ENCODE data around the gene RNF26. TPM values are rescaled to one million over a fixed set of nuclear protein-coding genes. Genes with fewer than 3 reads are reported as not detected.

RNF26 gene
- total RNA-seq, 1 donor from 2014 or later, result 19.4 TPM

DNA sequence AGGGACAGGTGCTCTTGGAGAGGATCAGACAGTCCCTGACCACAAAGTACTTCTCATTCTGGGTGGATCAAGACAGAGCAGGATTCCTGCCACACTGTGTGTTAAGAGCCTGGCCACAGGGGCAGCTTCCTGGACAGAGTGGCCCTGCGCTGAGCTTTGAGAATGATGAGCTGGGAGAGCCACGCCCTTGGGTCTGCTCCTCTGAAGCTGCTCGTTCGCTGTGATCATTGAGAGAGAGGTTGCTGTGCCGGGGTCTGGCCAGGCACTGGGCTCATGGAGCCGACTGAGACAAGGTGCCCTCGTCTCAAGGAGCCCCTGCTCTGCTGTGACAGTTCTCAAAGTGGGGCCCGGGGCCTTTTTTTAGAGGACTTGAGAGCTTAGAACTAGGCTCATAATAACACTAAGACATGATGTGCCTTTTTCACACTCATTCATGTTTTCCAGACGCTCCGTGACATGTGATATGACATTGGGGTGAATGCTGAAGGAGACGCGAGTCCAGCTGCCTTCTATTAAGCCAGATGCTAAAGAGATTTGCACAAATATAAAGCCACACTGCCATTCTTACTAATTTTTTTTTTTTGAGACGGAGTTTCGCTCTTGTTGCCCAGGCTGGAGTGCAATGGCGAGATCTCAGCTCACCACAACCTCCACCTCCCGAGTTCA lies 13.7 kb downstream of the RNF26 start:
- no peak for DNase-seq (ENCODE audit: extremely low read depth, low read depth, low spot score)

DNA sequence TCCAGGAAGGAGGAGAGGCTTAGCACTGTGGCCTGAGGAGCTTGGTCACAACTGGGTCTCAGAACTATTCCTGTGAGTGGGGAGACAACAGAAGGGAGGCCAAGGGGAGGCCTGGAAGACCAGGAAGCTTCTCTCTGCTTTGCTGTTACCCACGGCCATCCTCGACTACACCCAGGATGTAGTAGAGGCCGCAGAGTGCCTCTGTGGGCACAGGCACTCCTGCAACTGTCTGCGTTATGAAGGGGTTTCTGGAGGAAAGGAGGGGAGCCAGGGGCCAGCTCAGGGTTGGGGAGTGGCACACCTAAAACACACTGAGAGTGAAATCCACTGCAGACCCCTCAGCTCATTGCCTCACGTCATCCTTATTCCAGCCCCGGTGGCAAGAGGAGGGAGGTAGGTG lies 16.0 kb downstream of the RNF26 start:
- DNase-seq (ENCODE audit: extremely low read depth, low read depth, low spot score), result no peak

DNA sequence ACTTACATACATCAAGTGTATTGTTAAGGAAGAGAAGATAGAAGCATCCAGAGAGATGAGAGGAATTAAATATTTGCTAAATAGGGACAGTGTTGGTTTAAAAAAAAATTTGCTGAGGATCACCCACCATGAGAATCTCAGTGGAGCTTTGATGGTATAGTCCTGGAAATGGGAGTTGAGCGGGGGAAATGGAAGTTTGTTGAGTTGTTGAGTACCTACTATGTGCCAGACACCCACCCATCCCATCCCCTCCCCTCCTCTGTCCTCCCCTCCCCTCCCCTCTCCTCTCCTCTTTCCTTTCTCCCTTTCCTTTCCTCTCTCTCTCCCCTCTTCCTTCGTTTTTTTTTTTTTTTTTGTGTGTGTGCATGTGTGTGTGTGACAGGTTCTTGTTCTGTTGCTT lies 16.9 kb downstream of the RNF26 start:
- DNase-seq (ENCODE audit: extremely low read depth, low read depth, low spot score), result no peak

DNA sequence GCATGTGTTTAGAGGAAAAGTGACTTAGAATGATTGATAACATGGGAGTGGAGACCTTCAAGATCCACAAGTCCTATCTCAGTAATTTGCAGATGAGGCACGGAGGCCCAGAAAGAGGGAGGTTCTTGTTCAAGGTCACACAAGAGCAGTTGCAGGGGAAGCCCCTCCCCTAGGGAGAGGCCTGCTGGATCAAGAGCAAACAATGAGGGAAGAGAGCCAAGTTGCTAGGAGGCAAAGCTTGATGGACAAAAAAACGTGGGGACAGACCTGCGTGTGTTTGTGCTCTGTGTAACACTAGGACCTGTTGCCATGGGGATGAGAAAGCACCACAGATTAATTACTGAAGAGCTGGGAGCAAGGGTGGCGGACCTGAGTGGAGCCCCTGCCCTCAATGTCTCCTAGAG lies 18.5 kb downstream of the RNF26 start:
- no peak for DNase-seq (ENCODE audit: extremely low read depth, low read depth, low spot score)

DNA sequence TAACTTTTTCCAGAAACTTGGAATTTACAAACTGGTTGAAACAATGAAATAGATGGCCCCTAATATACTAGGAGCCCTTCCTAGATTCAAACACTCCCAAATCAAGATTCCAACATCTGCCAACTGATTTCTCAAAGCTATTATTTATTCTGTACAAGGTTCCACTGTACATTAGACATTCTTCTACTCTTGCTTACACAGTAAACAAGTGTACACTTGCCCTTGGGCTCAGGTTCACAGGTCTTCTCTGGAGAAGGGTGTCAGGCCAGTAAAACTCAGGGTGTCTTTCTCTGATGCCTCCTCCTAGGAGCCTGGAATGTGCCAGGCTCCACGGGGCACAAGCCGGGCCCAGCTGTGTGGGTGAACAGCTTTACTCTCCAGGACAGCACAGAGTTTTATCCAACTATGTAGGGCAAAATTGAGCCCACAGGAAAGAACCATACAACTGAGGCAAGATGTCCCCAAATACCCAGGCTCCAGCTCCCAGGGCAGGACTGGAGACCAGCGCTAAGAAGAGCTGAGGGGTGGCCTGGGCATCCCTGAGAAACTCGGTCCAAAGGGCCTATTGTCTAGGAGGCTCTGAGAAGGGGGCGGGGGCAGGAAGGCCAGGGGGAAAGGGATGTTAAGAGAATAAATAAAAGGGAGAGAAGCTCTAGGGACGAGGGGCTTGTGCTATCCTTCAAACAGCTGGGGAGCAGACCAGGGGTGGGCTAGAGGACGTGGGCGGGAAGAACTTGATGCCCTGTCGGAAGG lies 20.9 kb downstream of the RNF26 start:
- DNase-seq (ENCODE audit: extremely low read depth, low read depth, low spot score), result no peak

DNA sequence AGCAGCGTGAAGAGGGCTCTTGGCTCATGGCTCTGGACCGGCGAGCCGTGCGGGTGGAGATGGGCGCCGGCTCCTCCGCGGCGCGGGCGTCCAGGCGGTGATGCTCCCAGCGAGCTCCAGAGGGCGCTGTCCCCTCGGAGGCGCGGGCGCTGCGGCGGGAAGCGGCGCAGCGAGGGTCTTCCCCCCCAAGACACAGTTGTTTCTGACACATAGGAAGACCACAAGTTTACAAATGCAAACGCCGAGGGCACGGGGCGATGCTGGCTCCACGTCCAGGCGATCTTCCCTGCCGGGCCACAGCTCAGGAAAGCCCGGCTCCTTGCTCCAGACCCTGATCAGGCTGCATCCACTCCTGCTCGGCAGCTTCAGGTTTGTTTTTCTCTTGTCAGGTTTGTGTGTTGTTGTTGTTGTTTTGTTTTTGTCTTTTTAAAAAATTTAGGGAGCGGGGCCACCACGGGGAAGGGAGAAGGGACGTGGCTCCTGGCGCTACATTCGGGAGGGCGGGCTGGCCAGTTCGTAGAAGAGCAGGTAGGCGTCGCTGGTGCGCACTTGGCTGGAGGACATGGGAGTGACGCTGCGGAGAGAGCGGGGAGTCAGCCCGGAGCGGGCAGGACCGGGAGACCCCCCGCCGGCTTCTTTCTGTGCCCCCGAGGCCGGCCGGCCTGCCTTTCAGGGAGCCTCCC lies 22.2 kb downstream of the RNF26 start:
- DNase-seq (ENCODE audit: extremely low read depth, low read depth, low spot score), result no peak

DNA sequence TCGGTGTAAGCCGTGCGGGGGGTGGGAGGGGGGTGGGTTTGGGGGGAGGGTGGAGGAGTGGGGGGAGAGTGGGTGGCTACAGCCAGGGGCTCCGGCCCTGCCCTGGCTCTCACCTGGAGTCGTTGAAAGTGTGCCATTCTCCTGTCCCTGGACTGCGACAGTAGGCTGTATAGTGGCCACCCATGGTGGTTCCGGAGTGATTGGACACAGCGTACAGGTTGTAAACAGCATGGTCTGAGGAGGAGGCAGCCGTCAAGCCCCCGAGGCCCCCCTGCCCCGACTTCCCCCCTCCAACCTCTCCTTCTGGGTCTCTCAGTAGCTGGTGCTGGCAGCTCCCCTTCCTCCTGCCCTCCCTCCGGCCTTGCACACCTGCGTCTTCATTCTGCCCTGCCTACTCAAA lies 22.7 kb downstream of the RNF26 start:
- DNase-seq (ENCODE audit: extremely low read depth, low read depth, low spot score), result no peak

DNA sequence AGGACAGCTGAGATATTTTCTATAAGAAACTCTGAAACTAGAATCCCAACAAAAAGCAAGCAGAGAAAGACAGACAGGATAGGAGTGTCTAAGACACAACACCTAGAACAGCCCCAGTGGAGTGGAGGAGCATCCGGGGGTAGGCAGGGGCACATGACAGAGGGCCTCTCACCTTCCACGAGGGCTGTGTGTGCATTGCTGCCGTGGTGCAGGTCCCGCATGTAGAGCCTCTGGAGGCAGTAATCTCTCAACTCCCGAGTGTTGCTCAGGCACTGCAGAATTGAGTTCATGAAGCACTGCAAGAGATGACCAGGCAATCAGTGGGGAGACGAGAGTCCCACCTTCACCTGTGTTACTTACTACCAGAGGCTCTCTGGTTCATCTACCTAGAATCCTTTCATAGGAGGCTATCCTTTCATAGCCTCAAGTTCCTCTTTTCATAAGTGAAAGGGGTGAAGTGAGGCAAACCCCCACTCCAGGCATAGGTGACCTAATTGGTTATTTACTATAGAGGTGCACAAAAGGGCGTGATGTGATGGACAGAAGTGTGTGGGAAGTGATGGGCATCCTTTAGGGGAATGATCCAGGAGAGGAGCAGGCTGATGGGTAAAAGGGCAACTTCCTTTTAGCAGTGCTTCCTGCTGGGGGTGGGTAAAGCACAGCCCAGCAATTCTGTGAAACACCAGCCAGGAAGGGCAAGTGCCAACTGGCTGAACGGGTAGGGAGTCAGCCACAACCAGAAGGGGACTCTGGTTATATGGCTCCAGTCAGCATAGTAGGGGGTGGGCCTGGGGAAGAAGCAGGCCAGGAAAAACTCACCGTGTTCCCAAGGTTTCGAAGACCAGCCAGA lies 25.3 kb downstream of the RNF26 start:
- DNase-seq (ENCODE audit: extremely low read depth, low read depth, low spot score), result no peak

DNA sequence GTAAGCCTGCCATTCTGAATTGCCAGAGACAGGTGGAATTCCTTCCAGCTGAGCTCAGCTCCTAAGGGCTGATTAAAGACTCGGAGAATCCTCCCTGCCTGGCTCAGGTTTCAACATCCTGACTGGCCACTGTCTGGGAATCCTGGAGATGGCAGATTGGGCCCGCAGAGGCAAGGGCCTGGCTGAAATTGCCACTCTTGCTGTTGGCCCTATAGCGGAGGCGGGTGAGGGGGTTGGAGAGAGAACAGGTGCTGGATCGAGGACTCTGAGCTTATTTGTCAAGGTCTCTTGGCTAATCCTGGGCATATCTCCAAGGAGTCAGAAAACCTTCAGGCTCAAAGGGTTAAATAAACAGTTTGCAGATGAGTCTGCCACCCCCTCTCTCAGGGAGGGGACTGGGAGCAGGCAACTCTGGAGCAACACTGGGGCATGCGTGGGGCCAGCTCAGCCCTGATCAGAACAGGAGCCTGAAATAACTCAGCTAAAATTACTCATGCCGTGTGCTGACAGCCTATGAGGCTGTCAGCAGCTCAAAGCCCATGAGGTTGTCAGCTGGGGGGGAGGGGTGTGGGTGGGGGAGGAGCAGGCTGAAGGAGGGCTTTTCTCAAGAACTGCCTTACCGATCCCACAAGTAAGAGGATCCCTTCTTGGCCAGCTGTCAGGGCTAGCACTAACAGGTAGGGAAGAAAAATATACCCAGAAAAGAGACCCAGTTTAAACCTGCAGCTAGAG lies 26.9 kb downstream of the RNF26 start:
- no peak for DNase-seq (ENCODE audit: extremely low read depth, low read depth, low spot score)

DNA sequence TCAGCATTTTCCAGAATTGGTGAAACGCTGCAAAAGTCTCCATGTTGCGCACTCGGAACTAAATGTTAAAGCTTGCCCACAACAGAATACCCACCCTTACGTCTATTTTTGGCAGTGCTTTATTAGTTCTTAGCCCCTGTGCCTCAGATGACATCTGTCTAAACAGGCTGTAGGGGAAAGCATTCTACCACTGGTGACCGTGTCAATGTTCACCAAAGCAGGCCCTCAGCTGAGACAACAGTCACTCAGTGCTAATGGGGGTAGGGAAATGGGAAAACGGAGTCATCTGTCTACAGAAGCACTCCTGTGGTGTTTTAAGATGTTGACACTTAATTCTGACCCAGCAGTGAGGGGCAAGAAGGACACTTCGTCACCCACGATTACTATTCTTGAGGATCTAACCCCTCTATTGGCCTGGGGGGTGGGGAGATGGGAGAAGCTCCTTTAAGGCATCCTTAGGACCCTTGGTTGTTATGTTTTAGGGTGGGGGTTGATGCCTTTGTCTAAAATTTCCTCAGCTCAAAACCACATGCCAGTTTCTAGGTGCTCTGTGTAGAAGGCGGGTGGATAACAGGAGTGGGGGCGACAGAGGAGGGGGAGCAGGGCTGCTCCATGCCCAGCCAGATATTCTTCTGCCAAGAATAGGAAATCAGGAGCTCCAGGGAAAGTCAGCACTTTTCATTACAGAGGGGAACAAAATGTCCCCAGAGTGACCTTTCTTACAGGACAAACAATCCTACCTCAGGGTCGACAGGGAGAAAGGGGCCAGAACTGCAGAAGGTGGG lies 27.8 kb downstream of the RNF26 start:
- DNase-seq (ENCODE audit: extremely low read depth, low read depth, low spot score), result no peak

DNA sequence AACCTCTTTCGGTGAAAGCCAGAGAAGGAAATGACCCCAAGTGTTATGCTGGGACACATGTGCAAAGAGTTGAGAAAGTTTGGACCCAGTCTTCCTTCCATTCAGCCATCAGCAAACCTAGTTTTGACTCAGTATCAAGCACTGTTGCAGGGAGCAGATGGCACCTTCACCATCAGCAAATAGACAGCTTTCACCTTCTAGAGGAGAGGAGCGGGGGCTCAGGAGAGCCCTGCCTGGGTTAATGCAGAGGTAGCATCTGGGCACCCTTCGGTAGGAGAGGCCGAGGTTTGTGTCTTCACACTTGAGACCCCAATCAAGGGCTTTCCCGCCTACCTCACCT lies 28.4 kb downstream of the RNF26 start:
- DNase-seq (ENCODE audit: extremely low read depth, low read depth, low spot score), result no peak

DNA sequence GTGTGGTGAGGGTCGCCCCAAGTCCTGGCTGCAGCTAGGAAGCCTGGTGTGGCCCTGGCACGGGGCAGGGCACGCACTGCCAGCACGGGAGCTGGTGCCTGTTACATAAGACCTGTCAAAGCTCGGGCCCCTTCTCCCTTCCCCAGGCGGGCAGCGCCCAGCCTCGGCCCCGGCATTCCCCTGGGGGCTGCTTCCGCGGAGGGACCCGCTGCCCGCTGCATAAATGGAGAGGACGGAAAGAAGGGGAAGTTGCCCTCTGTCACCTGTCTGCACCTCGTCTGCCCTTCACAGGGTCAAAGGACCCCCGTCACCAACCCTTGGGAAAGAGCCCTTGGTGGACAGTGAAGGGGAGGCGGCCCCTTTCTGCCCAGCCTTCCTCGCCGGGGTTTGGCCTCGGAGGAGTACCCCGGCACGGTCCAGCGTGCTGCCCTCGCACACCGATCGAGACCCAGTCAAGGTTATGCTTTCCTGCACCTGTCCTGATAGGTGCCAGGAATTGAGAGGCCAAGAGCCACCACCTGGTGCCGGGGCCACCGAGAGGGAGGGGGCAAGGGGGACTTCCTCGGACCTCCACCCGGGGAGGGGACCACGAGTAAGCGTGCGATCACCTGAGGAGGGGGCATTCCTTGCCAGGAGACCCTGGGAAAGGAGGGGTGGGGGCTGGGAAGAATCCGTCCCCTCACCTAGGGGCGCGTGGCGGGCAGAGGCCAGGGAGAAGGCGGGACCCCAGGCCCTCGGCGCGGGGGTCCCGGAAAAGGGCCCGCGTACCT lies 28.9 kb downstream of the RNF26 start:
- no peak for DNase-seq (ENCODE audit: extremely low read depth, low read depth, low spot score)

DNA sequence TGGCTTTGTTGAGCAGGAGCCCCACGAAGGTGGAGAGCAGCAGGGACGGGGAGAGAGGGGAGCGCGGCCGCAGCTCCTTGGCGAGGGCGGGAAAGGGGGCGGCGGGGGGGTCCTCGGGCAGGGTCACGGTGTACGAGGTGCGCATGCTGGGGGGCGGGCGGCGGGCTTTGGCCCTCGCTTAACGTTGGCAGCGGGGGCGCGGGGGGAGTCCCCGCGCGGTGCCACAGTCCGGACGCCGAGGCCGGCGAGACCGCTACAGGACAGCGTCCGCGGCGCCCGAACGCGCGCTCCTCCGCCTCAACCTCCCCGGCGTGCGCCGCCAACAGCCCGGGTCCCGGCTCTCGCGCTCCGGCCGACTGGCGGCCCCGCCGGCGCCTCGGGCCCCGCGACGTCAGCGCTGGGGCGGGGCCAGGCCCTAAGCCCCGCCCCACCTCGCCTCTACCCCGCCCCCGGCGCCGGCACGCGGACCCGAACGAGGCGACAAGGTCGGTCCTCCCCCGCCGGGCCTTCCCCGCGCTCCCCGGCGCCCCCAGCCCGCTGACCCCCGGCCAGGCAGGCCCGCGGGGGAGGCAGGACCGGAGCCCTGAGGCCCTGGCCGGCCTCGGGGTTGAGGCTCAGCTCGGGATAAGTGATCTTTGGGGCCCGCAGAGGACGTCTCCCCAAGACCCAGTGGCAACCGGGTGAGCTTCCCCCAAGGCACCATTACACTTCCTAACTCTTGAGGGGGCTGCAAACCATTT lies 29.7 kb downstream of the RNF26 start:
- DNase-seq (ENCODE audit: extremely low read depth, low read depth, low spot score), result no peak

DNA sequence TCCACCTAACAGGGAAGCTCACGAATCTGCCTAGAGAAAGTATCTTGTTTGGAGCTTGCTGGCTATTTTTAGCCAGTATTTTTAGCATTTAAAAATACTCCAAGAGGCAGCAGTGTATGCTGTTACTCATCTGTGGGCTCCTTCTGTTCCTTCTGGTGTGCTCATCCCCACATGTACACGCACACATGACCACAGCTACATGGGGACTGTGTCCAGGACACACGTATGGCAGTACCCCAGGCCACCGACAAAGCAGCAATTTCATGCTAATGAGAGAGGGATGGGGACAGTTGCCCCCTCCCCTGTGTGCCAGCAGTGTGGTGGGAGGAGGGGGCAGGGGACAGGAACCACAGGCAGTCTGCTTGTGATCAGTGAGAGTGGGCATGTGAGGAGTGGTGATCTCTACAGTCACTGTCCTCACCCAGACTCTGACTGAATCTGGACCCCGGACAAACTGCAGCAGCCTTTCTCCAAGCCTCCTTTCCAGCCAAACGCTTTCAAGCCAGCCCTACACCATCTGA lies 30.8 kb downstream of the RNF26 start:
- no peak for DNase-seq (ENCODE audit: extremely low read depth, low read depth, low spot score)

DNA sequence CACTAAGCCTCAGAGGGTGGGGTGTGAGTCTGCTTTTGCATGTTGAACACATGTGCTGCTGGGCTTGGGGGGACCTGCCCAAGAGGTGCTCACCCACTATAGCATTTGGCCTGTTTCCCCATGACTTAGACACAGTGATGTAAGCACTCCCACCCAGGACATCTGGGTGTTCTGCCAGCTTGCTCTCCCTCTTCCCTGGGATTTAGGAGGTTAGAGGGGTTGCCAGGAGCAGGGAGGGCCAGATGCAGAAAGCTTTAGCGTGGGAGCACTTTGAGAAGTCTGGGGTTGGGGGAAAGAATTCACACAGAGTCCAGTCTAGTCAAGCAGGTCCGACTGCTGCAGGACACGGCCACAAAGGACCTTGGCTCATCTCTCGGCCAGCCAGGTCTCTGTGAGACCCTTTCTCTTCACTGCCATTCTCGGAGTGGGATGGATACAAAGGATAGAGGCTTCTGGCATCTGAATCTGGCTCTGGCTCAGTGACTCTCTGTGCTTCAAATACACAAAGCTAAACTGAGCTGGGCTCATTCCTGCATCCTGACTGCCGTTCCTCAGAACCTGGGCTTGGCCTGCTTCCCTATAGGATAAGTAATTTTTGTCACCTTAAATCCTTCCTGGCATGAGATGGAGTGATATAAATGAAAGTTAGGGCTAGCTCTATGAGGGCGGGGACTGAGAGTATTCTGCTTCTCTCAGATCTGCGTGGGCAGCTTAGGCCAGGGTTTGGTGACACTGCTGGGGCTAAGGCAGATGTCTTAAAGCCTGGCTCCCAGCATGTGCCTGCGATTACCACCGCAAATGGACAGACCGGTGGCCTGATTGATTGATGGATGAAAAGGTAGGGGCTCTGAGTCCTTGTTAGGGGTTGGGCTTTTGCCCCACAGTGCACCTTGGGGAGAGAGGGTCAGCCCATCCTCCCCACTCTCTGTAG lies 32.6 kb downstream of the RNF26 start:
- DNase-seq (ENCODE audit: extremely low read depth, low read depth, low spot score), result no peak

DNA sequence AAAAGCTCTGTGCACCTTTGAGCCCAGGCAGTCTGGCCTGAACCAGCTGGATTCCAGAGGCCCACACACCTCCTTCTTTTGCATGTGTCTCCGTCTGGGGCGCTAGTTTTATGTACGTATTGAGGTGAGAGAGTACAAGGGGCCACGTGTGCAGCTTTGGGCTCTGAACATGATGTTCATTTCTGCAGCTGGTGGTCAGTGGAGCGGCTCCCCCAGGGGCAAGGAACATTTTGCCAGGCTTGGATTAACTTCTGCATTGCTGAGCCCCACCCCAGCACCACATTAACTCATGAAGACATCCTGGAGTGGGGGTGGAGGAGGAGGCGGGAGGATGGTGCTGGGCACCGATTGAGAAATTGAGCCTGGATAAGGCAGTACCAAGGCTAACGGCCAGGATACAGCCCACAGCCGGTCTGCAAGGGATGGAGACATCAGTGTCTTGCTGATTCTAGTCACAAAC lies 33.4 kb downstream of the RNF26 start:
- DNase-seq (ENCODE audit: extremely low read depth, low read depth, low spot score), result no peak
